Measurements from ENCODE around the gene UTS2B.

- TF ChIP-seq CTCF (IDR thresholded peaks at IDR 0.05), result no peak
- TF ChIP-seq EP300 (IDR thresholded peaks at IDR 0.05; ENCODE audit: low read depth), result no peak
- TF ChIP-seq POLR2A (IDR thresholded peaks at IDR 0.05), result no peak
- TF ChIP-seq POLR2AphosphoS5 (IDR thresholded peaks at IDR 0.05), result no peak
Measured at GRCh38 chr3:191331388-191331787, 1.1 kb upstream of the UTS2B start.

Data from transverse colon (tissue), 4 donors.